Vagina (tissue), 2 donors: ENCODE measurements around the gene CCDC126. TPM values are rescaled to one million over a fixed set of nuclear protein-coding genes. Genes with fewer than 3 reads are reported as not detected.

ENCODE experiments used
- DNase-seq, 2 donors: peaks; one replicate each; pipeline ENCODE4 v3.0.0-alpha.2; 2017; ENCODE audit errors: extremely low spot score in 2 of 2
- H3K27ac ChIP-seq: fragments of 200-600 bp; sonication (generic); one replicate; pipeline ENCODE4 v1.5.1; 2019
- H3K27me3 ChIP-seq: fragments of 200-600 bp; sonication (generic); one replicate; pipeline ENCODE4 v1.5.1; 2019
- H3K36me3 ChIP-seq, 2 donors: fragments of 200-600 bp; sonication (generic); one replicate each; pipeline ENCODE4 v1.5.1; 2017 to 2019
- H3K4me1 ChIP-seq: fragments of 200-600 bp; sonication (generic); one replicate; pipeline ENCODE4 v1.5.1; 2019
- H3K4me3 ChIP-seq, 2 donors: fragments of 200-600 bp; sonication (generic); 1 replicate in 1 of 2; 2 replicates in 1 of 2; pipeline ENCODE4 v1.5.1; 2016 to 2019
- H3K9me3 ChIP-seq: fragments of 200-600 bp; sonication (generic); one replicate; pipeline ENCODE4 v1.5.1; 2019
- POLR2A ChIP-seq, 2 donors: fragments of 450-650 bp; IDR thresholded peaks; one replicate each; pipeline ENCODE4 v1.6.1; 2017; ENCODE audit warnings: antibody characterized with exemption in 2 of 2, mild to moderate bottlenecking in 2 of 2, moderate library complexity in 2 of 2
- POLR2AphosphoS5 ChIP-seq, 2 donors: sonication (generic); formaldehyde crosslinking; IDR thresholded peaks; one replicate each; pipeline ENCODE4 v1.9.0; 2017; ENCODE audit warnings: antibody characterized with exemption in 2 of 2, mild to moderate bottlenecking in 2 of 2, low read depth in 1 of 2; ENCODE audit not compliant: insufficient read depth in 1 of 2
- intact Hi-C: fragments of 100-400 bp; cut with DNase I; formaldehyde crosslinking; loops from one replicate; pipeline ENCODE4 v1.15.1; 2023
- total RNA-seq: library from RNA; depleted of rRNA; stranded (reverse); fragments of >200 nt; gene quantifications from one replicate; pipeline ENCODE4 v1.2.3, GENCODE V29; 2016
- TF ChIP-seq, protein P1 (sequence below), 3 experiments: fragments of 450-650 bp in 2 of 3; fragments of 200-600 bp in 1 of 3; sonication (generic) in 1 of 3; IDR thresholded peaks; one replicate each; pipeline ENCODE4 v1.5.1; 2017 to 2019; ENCODE audit warnings: antibody characterized with exemption in 3 of 3, mild to moderate bottlenecking in 2 of 3, moderate library complexity in 2 of 3

CCDC126 gene
- total RNA-seq, 1 donor from 2014 or later = 18.7 TPM

DNA sequence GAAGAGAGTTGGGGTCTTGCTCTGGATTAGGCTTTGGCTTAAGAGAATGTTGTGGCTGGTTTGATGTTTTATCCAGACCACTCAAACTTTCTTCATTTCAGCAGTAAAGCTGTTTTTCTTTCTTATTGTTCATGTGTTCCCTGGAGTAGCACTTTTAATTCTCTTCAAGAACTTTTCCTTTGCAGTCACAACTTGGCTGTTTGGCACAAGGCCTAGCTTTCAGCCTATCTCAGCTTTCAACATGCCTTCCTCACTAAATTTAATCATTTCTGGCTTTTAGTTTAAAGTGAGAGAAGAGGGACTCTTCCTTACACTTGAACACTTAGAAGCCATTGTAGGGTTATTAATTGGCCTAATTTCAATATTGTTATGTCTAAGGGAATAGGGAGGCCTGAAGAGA is 18.1 kb downstream of the CCDC126 start:
- H3K4me1 ChIP-seq = no peaks in the 10 kb centered on the region

GRCh38 chr7:23616593-23616992 is 19.4 kb downstream of the CCDC126 start:
- H3K27me3 ChIP-seq = no peaks in the 10 kb centered on the region
- TF ChIP-seq, protein P1, sequence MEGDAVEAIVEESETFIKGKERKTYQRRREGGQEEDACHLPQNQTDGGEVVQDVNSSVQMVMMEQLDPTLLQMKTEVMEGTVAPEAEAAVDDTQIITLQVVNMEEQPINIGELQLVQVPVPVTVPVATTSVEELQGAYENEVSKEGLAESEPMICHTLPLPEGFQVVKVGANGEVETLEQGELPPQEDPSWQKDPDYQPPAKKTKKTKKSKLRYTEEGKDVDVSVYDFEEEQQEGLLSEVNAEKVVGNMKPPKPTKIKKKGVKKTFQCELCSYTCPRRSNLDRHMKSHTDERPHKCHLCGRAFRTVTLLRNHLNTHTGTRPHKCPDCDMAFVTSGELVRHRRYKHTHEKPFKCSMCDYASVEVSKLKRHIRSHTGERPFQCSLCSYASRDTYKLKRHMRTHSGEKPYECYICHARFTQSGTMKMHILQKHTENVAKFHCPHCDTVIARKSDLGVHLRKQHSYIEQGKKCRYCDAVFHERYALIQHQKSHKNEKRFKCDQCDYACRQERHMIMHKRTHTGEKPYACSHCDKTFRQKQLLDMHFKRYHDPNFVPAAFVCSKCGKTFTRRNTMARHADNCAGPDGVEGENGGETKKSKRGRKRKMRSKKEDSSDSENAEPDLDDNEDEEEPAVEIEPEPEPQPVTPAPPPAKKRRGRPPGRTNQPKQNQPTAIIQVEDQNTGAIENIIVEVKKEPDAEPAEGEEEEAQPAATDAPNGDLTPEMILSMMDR (IDR thresholded peaks at IDR 0.05) = no peak
- no peak for TF ChIP-seq POLR2A (IDR thresholded peaks at IDR 0.05)
- TF ChIP-seq POLR2AphosphoS5 (IDR thresholded peaks at IDR 0.05; ENCODE audit: insufficient read depth in 1 of 2, low read depth in 1 of 2) = no peak
- H3K9me3 ChIP-seq = peaks cover 4% of the 10 kb centered on the region
- intact Hi-C loops = no loop called here
- peaks cover 0 to 18% of the 10 kb centered on the region in 2 donors for H3K36me3 ChIP-seq
- H3K4me3 ChIP-seq = no peak overlapping the region
- no peaks in the 10 kb centered on the region for H3K4me1 ChIP-seq
- no peak for DNase-seq
- no peak overlapping the region for H3K27ac ChIP-seq

More for the DNA sequence above, 18.1 kb downstream of the CCDC126 start:
- H3K36me3 ChIP-seq = peaks cover 0 to 18% of the 10 kb centered on the region in 2 donors
- H3K9me3 ChIP-seq = peaks cover 4% of the 10 kb centered on the region
- no peak for DNase-seq
- no peak overlapping the region for H3K27ac ChIP-seq
- no peaks in the 10 kb centered on the region for H3K27me3 ChIP-seq
- TF ChIP-seq, protein P1 (IDR thresholded peaks at IDR 0.05) = no peak
- TF ChIP-seq POLR2A (IDR thresholded peaks at IDR 0.05) (no peak), POLR2AphosphoS5 (IDR thresholded peaks at IDR 0.05; ENCODE audit: insufficient read depth in 1 of 2, low read depth in 1 of 2) (no peak)
- H3K4me3 ChIP-seq = no peak overlapping the region
- intact Hi-C loops = no loop called here

GRCh38 chr7:23617482-23617881 is 20.3 kb downstream of the CCDC126 start:
- DNase-seq = no peak
- Histone ChIP-seq H3K4me3 (no peak overlapping the region), H3K27me3 (no peaks in the 10 kb centered on the region), H3K9me3 (peaks cover 4% of the 10 kb centered on the region), H3K27ac (no peak overlapping the region), H3K4me1 (no peaks in the 10 kb centered on the region), H3K36me3 (peaks cover 0 to 14% of the 10 kb centered on the region in 2 donors)
- TF ChIP-seq, protein P1 (IDR thresholded peaks at IDR 0.05) = no peak
- TF ChIP-seq POLR2A (IDR thresholded peaks at IDR 0.05) (no peak), POLR2AphosphoS5 (IDR thresholded peaks at IDR 0.05; ENCODE audit: insufficient read depth in 1 of 2, low read depth in 1 of 2) (no peak)
- intact Hi-C loops = no loop called here

DNA sequence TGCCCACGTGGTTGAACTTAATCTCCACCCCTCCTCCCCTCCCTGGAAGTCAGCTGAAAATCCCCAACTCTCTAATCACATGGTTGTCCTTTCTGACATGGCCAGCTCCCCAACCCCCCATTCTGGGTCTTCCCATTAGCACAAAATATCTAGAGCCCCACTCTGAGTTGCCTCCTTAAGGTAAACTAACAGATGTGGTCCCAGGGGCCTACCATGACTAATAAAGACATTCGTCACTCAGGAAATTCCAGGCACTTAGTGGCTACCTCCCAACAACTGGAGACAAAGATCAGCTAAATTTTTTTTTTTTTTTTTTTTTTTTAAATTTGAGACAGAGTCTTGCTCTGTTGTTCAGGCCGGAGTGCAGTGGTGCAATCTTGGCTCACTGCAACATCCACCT is 21.1 kb downstream of the CCDC126 start:
- TF ChIP-seq POLR2A (IDR thresholded peaks at IDR 0.05) = no peak
- TF ChIP-seq POLR2AphosphoS5 (IDR thresholded peaks at IDR 0.05; ENCODE audit: insufficient read depth in 1 of 2, low read depth in 1 of 2) = no peak
- TF ChIP-seq, protein P1 (IDR thresholded peaks at IDR 0.05) = no peak
- Histone ChIP-seq H3K9me3 (peaks cover 4% of the 10 kb centered on the region), H3K27ac (no peak overlapping the region), H3K27me3 (no peaks in the 10 kb centered on the region), H3K4me3 (no peak overlapping the region), H3K36me3 (peaks cover 0 to 7% of the 10 kb centered on the region in 2 donors), H3K4me1 (no peaks in the 10 kb centered on the region)
- intact Hi-C loops = no loop called here
- DNase-seq = no peak

GRCh38 chr7:23619141-23619540 is 22.0 kb downstream of the CCDC126 start:
- Histone ChIP-seq H3K27me3 (no peaks in the 10 kb centered on the region), H3K4me3 (no peak overlapping the region), H3K9me3 (peaks cover 4% of the 10 kb centered on the region), H3K27ac (no peak overlapping the region), H3K4me1 (no peaks in the 10 kb centered on the region), H3K36me3 (peaks cover 0 to 7% of the 10 kb centered on the region in 2 donors)
- TF ChIP-seq POLR2AphosphoS5 (IDR thresholded peaks at IDR 0.05; ENCODE audit: insufficient read depth in 1 of 2, low read depth in 1 of 2) = no peak
- no peak for TF ChIP-seq POLR2A (IDR thresholded peaks at IDR 0.05)
- TF ChIP-seq, protein P1 (IDR thresholded peaks at IDR 0.05) = no peak
- no peak for DNase-seq
- intact Hi-C loops = no loop called here
